HG03342 (cell line): ENCODE data around the gene MIS18A.

Experiments used
- ATAC-seq: cut with Tn5 transposase; IDR thresholded peaks from one replicate; pipeline ENCODE4 v1.9.1; 2021; ENCODE audit warnings: mild to moderate bottlenecking, moderate library complexity; ENCODE audit not compliant: unreplicated experiment

Gene MIS18A

DNA sequence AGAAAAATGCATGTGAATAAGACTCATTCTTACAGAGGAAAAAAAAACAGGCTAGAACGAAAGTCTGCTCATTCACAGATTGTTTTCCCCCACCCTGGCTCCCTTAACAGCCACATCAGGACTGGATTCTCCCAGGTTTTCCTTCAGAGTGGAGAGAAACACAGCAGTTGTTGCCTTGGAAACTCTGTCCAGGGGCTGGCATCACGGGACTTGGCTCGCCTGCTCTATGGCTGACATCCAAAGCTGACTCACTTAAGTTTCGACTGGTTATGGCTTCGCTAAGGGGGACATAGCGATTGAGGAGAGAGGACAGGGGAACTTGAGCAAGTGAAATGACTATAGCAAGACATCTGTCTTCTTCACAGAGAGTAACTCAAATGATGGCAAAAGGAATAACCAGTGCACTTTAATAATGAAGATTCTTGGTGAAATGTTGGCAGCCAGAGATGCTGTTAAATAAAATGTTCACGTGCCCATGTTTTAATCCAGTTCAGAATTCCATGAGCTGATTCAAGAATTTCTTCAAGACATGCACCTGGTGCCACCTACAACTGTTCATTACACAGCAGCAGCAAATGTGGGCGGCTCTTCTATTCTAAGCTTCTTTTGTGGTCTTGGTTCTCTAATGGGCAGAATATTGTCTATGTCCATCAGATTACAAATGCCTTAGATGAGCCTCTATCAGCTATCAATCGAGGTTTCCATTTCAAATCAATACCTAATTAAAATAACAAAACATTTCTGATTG is 21.8 kb downstream of the MIS18A start:
- ATAC-seq = no peak

GRCh38 chr21:32256251-32256650 is 22.6 kb downstream of the MIS18A start:
- no peak for ATAC-seq

DNA sequence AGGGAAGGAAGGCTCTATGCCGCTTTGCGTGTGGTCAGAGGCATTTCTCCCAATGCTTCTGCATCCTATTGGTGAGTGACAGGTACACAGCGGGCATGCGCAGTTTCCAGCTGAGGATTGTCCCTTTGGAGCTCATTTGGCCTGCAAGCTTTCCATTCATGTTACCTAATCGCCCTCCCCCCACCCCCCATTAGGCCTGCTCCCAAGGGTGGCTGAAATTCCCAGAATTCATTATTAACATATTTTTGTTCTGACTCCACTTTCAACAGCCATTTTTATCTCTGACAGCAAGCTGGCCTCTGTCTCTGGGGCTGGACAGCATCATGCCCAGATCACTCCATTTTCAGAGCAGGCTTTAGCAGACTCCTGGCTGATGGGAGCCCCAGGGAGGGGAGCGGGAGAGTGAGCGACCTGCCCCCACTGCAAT is 25.6 kb downstream of the MIS18A start:
- no peak for ATAC-seq

GRCh38 chr21:32252136-32252535 is 26.7 kb downstream of the MIS18A start:
- ATAC-seq = no peak

DNA sequence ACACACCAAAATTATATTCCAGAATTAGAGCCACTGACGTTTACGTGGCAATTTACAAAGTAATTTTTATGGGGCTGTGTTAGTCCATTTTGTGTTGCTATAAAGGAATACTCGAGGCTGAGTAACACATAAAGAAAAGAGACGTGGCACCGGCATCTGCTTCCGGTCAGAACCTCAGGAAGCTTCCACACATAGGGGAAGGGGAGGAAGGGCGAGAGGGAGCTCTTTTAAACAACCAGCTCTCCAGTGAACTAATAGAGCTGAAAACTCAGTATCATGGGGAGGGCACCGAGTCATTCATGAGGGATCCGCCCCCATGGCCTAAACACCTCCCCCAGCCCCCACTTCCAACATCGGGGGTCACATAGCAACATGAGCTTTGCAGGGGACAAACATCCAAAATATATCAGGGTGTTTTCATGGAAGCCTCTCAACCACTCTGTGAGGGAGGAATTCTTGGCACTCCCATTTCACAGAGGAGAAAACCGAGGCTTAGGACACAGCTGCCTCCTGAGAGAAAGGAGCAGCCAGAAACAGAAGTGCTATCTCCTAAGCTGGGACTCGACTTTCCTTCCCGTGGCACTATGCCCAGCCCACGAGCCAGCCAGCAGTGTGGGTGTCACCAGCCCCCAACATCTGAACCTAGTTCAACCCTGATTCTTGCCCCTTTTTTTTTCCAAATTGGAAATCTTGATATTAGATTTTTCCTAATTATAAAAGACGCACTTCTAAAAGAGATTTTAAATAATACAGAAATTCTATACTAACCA is 29.2 kb downstream of the MIS18A start:
- no peak for ATAC-seq

DNA sequence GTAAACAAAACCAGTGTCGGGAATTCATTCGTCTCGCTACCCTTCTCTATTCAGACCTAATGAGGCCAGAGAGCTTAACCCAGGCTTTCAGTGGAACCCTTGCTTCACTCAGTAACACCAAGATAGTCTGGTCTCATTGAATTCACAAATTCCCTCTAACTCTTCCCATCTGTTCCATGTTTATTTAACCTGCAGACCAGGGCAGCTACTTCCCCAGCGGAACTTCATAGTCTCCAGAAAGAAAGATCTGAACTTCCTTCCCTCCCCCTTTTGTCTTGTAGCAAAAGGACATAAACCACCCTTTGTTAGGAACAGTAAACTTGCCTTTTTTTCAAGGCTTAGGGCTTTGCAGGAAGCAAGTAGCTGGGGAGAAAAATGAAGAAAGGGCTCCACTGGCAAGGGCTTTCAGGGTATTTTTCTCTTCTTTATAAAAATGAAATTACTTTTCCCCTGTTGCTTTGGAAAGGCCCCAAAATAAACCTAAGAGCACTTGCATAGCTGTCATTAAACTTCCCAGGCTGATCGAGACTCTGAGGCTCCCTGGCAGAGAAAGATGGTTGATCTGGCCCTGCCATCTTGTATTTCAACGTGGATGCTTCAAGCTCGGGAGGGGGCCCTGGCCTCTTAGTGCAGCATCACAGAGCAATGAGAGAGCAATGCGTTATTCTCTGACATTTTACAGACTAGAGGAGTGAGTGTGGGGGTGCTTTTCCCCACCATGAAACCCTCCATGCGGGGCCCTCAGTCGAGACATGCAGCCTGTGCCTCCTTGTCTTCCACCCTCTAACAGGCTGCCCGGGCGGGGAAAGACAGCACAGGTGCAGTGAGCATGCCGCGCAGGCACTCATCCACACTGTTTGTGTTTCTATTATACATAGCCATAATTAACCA is 30.0 kb downstream of the MIS18A start:
- ATAC-seq = no peak

- no peak for ATAC-seq
Observed at GRCh38 chr21:32246571-32247140, 32.2 kb downstream of the MIS18A start.

- ATAC-seq = no peak
Observed at GRCh38 chr21:32245971-32246370, 32.9 kb downstream of the MIS18A start.

DNA sequence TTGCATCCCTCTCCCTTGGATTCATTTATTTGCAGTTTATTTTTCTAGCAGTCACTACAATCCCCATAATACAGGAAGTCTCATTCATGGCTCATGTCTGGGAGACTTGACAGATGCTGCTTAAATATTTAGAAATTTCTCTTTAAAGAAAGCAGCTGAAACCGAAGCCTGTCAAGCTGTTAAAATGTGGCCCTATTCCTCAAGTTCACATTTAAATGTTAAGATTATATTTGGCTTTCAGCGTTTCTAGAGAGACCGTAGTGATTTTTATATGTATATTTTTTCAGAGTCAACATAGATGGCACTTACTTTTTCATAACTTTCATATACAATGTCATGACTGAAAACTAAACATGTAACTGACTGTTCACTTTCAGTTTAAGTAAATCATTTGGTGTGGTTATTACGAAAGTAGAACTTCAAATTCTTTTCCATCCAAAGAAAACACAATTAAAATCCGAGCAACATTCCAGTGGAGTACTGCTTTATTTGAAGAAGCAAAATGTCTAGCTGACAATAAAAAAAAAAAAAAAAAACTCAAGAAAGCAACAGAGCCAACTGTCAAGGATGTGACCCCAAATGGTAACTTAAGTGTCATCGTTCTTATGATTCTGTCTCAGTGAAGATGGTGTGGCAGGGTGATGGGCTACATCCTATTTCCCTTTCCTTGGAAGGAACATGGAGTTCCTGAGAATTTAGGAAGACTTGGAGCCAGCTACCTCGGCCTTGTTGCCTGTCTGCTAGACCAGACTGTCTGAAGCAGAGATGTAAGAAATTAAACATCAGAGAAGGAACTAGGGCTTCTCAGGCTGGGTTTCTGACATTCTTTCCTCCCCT is 37.8 kb downstream of the MIS18A start:
- ATAC-seq = no peak

DNA sequence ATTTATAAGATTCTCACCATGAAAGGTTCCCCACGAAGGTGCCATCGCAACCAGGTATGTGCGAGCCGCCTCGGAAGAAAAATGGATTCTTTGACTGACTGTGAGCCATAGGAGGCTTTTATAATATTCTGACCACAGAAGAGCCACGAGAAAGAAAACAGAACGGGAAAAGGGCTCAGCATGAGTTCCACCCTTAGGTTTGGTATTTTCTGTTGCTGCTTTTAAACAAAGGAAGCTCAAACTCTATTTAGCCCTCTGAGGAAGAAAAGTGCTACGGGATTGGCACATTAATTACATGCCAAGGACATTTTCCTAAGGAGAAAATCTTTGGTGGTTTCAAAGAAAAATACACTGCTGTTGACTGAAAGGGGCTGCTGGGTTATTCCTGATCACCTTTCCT is 39.3 kb downstream of the MIS18A start:
- no peak for ATAC-seq

- no peak for ATAC-seq
Observed at GRCh38 chr21:32238063-32238462, 40.8 kb downstream of the MIS18A start.

- no peak for ATAC-seq
Observed at GRCh38 chr21:32237021-32237420, 41.8 kb downstream of the MIS18A start.

GRCh38 chr21:32233722-32234301 is 45.0 kb downstream of the MIS18A start:
- no peak for ATAC-seq

- ATAC-seq = no peak
Observed at GRCh38 chr21:32233055-32233546, 45.7 kb downstream of the MIS18A start.

DNA sequence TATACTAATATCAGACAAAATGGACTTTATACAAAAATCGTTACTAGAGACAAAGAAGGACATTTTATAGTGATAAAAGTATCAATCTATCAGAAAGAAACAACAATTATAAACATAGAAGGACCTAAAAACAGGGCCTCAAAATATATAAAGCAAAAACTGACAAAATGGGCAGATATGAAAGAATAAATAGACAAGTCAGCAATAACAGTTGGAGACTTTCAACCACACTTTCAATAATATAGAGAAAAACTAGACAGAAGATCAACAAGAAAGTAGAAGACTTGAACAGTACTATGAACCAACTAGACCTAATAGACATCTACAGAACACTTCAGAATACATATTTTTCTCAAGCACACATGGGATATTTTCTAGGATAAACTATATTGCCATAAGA is 52.4 kb downstream of the MIS18A start:
- ATAC-seq = no peak
